Astrocyte of the cerebellum (primary cell): ENCODE results near the gene CTDSP1.

Experiments
- DNase-seq: peaks from one replicate; pipeline ENCODE4 v3.0.0-alpha.2; 2011; ENCODE audit warnings: low read depth
- H3K4me3 ChIP-seq: 2 replicates; pipeline ENCODE4 v1.5.1; 2011; ENCODE audit warnings: mild to moderate bottlenecking, low read depth, low read length, moderate library complexity
- CTCF ChIP-seq: IDR thresholded peaks from 2 replicates; pipeline ENCODE4 v1.5.1; 2012; ENCODE audit warnings: low read length, low read depth, moderate library complexity, mild to moderate bottlenecking; ENCODE audit errors: missing control alignments
- in situ Hi-C: cut with HindIII; loops from 2 replicates; pipeline ENCODE4 v1.10.0; 2017; ENCODE audit warnings: low sequenced_read_pairs

Gene CTDSP1

GRCh38 chr2:218406949-218407618 lies 7.4 kb downstream of the CTDSP1 start:
- in situ Hi-C loops, result no loop called here
- H3K4me3 ChIP-seq, result peak overlapping the region; percentile 40
- DNase-seq, result no peak
- no peak for TF ChIP-seq CTCF

- no peak for DNase-seq
- in situ Hi-C loops, result no loop called here
- TF ChIP-seq CTCF, result no peak
- H3K4me3 ChIP-seq, result no peak overlapping the region
Measured at GRCh38 chr2:218407717-218408116, 8.0 kb downstream of the CTDSP1 start.

- no peak overlapping the region for H3K4me3 ChIP-seq
- TF ChIP-seq CTCF, result no peak
- in situ Hi-C loops, result no loop called here
- no peak for DNase-seq
Measured at GRCh38 chr2:218418321-218418716, 18.7 kb downstream of the CTDSP1 start.

DNA sequence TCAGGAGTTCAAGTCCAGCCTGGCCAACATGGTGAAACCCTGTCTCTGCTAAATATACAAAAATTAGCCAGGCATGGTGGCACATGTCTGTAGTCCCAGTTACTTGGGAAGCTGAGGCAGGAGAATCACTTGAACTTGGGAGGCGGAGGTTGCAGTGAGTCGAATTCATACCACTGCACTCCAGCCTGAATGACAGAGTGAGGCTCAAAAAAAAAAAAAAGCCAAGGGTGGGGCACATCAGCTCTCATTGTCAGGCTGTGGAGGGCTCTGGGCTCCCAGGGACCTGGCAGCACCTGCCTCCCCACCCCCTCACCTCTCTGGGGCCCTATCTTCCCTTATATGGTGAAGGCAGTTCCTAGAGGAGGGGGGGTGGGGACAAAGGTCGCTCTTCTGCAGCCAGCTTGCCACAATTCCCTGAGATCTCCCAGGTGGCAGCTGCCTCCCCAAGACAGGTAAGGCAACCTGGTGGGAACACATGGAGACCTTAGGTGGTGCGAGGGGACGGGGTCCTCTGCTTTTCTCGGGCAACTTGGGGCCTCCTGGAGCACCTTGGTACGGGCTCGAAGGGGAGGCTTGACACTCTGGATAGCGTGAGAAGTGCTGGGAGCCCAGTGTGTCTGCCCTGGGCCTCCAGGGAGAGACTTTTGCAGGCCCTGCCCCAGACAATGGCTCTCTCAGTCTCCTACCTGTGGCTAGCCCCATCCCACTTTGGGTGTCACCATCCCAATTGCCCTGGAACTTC lies 19.2 kb downstream of the CTDSP1 start, which contains the start of gene VIL1:
Gene VIL1, plus strand, starts transcription at position 407 of the 742 bp plus-strand sequence. CDS start 4,656 bp downstream, outside the sequence.
- no peak within 1 kb of the TSS for H3K4me3 ChIP-seq
- TF ChIP-seq CTCF, result no peak
- DNase-seq, result no peak
- in situ Hi-C loops, result no loop called here

GRCh38 chr2:218419630-218420216 lies 20.1 kb downstream of the CTDSP1 start:
- in situ Hi-C loops, result no loop called here
- no peak overlapping the region for H3K4me3 ChIP-seq
- no peak for TF ChIP-seq CTCF
- DNase-seq, result no peak

DNA sequence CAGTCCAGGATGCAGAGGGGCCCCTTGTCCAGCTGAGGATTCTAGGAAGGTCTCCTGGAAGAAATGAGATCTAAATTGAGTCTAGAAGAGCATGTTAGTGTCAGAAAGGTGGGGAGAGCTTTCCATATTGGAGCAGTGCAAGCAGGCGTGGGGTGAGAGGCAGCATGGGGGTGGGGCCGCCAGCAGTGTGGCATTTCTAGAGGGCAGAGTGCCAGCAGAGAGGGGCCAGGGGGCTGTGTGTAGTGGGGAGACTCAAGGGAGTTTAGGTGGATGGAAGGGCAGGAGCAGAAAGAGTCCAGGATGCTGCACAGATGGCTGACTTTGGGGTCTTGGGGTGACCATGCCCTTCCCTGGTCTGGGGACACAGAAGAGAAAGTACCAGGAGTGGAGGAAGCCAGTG lies 21.4 kb downstream of the CTDSP1 start:
- in situ Hi-C loops, result no loop called here
- DNase-seq, result no peak
- TF ChIP-seq CTCF, result no peak
- H3K4me3 ChIP-seq, result no peak overlapping the region
